Hepatocyte (in vitro differentiated cells): ENCODE data around the gene GNL1. TPM values are rescaled to one million over a fixed set of nuclear protein-coding genes. Genes with fewer than 3 reads are reported as not detected.
"Not testable (repeated sequence)": the region's sequence is repeated elsewhere in the genome, so short reads cannot be mapped to it uniquely, and the experiment has no call there.

Experiments used
- DNase-seq: peaks from one replicate; pipeline ENCODE4 v3.0.0-alpha.2; 2016; ENCODE audit warnings: low spot score
- H2AFZ ChIP-seq: fragments of 200-600 bp; sonication (generic); 2 replicates; pipeline ENCODE4 v1.6.0; 2016; ENCODE audit warnings: antibody characterized with exemption, mild to moderate bottlenecking
- H3K27ac ChIP-seq: fragments of 200-600 bp; sonication (generic); 2 replicates; pipeline ENCODE4 v1.5.1; 2016; ENCODE audit warnings: mild to moderate bottlenecking
- H3K27me3 ChIP-seq: fragments of 200-600 bp; sonication (generic); 2 replicates; pipeline ENCODE4 v1.6.1; 2016
- H3K36me3 ChIP-seq: fragments of 200-600 bp; sonication (generic); replicated peaks from 2 replicates; pipeline ENCODE4 v1.5.1; 2016; ENCODE audit warnings: low read depth; ENCODE audit not compliant: insufficient read depth
- H3K4me1 ChIP-seq: fragments of 200-600 bp; sonication (generic); 2 replicates; pipeline ENCODE4 v1.5.1; 2016; ENCODE audit warnings: mild to moderate bottlenecking, moderate library complexity; ENCODE audit not compliant: insufficient read depth
- H3K4me2 ChIP-seq: fragments of 200-600 bp; sonication (generic); 2 replicates; pipeline ENCODE4 v1.6.0; 2016
- H3K4me3 ChIP-seq: fragments of 200-600 bp; sonication (generic); 2 replicates; pipeline ENCODE4 v1.5.1; 2016; ENCODE audit warnings: mild to moderate bottlenecking
- H3K79me2 ChIP-seq: fragments of 200-600 bp; sonication (generic); 2 replicates; pipeline ENCODE4 v1.6.0; 2017; ENCODE audit warnings: mild to moderate bottlenecking
- H3K9me2 ChIP-seq: fragments of 200-600 bp; sonication (generic); replicated peaks from 2 replicates; pipeline ENCODE4 v1.6.0; 2017; ENCODE audit warnings: mild to moderate bottlenecking; ENCODE audit not compliant: insufficient read depth
- H3K9me3 ChIP-seq: fragments of 200-600 bp; sonication (generic); 2 replicates; pipeline ENCODE4 v1.5.1; 2016; ENCODE audit warnings: low read depth, mild to moderate bottlenecking
- H4K20me1 ChIP-seq: fragments of 200-600 bp; sonication (generic); 2 replicates; pipeline ENCODE4 v1.6.0; 2016; ENCODE audit warnings: mild to moderate bottlenecking; ENCODE audit not compliant: insufficient read depth, poor library complexity, severe bottlenecking
- EZH2 ChIP-seq: fragments of 200-600 bp; sonication (generic); IDR thresholded peaks from 2 replicates; pipeline ENCODE4 v1.6.1; 2016; ENCODE audit warnings: antibody characterized with exemption, mild to moderate bottlenecking, borderline replicate concordance
- EZH2phosphoT487 ChIP-seq: fragments of 200-600 bp; sonication (generic); IDR thresholded peaks from one replicate; pipeline ENCODE4 v1.6.1; 2018; ENCODE audit warnings: antibody characterized with exemption, mild to moderate bottlenecking, low read depth, moderate library complexity; ENCODE audit not compliant: unreplicated experiment, severe bottlenecking
- WGBS: methylation state at CpG from one replicate; pipeline ENCODE4 v1.1.6; 2016; ENCODE audit warnings: low lambda C conversion rate; ENCODE audit errors: missing lambda C conversion rate; 5-methylcytosine and 5-hydroxymethylcytosine counted together
- polyA plus RNA-seq: library from polyadenylated mRNA; unstranded; fragments of >200 nt; fragmentation: Nextera tagmentation; extraction: Ambion mirVana; gene quantifications from 2 replicates; pipeline ENCODE4 v1.2.1, GENCODE V29; 2016
- total RNA-seq: library from RNA; depleted of rRNA; stranded (reverse); fragments of >200 nt; gene quantifications from 2 replicates; pipeline ENCODE4 v1.2.3, GENCODE V29; 2014
- TF ChIP-seq, protein P1 (sequence below): fragments of 200-600 bp; sonication (generic); IDR thresholded peaks from 2 replicates; pipeline ENCODE4 v1.5.1; 2016; ENCODE audit warnings: antibody characterized with exemption, mild to moderate bottlenecking; ENCODE audit not compliant: poor library complexity

The GNL1 gene
- total and polyA plus RNA-seq, 2 experiments from 2014 or later, result 29.5 to 81.1 TPM

- Histone ChIP-seq H3K79me2 (no peaks in the 10 kb centered on the region), H3K4me1 (peaks cover 7% of the 10 kb centered on the region), H4K20me1 (no peaks in the 10 kb centered on the region), H3K9me2 (no peaks in the 10 kb centered on the region), H3K4me2 (no peak overlapping the region), H2AFZ (no peak overlapping the region), H3K36me3 (no peaks in the 10 kb centered on the region), H3K27ac (peak overlapping the region; percentile 71), H3K27me3 (no peaks in the 10 kb centered on the region), H3K9me3 (no peaks in the 10 kb centered on the region), H3K4me3 (no peak overlapping the region)
- 69% methylated on average over 6 of the region's 6 CpGs for WGBS
- DNase-seq, result no peak
- TF ChIP-seq, protein P1, sequence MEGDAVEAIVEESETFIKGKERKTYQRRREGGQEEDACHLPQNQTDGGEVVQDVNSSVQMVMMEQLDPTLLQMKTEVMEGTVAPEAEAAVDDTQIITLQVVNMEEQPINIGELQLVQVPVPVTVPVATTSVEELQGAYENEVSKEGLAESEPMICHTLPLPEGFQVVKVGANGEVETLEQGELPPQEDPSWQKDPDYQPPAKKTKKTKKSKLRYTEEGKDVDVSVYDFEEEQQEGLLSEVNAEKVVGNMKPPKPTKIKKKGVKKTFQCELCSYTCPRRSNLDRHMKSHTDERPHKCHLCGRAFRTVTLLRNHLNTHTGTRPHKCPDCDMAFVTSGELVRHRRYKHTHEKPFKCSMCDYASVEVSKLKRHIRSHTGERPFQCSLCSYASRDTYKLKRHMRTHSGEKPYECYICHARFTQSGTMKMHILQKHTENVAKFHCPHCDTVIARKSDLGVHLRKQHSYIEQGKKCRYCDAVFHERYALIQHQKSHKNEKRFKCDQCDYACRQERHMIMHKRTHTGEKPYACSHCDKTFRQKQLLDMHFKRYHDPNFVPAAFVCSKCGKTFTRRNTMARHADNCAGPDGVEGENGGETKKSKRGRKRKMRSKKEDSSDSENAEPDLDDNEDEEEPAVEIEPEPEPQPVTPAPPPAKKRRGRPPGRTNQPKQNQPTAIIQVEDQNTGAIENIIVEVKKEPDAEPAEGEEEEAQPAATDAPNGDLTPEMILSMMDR, result no peak
- TF ChIP-seq EZH2phosphoT487 (no peak), EZH2 (no peak)
These were observed 35.8 kb downstream of the GNL1 start for GRCh38 chr6:30520522-30520921.

DNA sequence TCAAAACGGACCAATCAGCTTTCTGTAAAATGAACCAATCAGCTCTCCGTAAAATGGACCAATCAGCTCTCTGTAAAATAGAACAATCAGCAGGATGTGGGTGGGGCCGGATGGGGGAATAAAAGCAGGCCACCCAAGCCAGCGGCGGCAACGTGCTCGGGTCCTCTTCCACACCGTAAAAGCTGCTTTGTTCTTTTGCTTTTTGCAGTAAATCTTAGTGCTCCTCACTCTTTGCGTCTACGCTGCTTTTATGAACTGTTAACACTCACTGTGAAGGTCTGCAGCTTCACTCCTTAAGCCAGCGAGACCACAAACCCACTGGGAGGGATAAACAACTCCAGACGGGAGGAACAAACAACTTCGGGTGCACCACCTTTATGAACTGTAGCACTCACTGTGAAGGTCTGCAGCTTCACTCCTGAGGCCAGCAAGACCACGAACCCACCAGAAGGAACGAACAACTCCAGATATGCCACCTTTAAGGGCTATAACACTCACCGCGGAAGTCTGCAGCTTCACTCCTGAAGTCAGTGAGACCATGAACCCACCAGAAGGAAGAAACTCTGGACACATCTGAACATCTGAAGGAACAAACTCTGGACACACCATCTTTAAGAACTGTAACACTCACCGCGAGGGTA lies 37.7 kb downstream of the GNL1 start:
- H4K20me1 ChIP-seq, H3K9me2 ChIP-seq, H2AFZ ChIP-seq, H3K79me2 ChIP-seq, H3K4me1 ChIP-seq, H3K36me3 ChIP-seq, DNase-seq, H3K4me2 ChIP-seq, H3K9me3 ChIP-seq, H3K4me3 ChIP-seq, H3K27me3 ChIP-seq, H3K27ac ChIP-seq: not testable (repeated sequence)
- WGBS, result 87% methylated on average over 19 of the region's 19 CpGs

DNA sequence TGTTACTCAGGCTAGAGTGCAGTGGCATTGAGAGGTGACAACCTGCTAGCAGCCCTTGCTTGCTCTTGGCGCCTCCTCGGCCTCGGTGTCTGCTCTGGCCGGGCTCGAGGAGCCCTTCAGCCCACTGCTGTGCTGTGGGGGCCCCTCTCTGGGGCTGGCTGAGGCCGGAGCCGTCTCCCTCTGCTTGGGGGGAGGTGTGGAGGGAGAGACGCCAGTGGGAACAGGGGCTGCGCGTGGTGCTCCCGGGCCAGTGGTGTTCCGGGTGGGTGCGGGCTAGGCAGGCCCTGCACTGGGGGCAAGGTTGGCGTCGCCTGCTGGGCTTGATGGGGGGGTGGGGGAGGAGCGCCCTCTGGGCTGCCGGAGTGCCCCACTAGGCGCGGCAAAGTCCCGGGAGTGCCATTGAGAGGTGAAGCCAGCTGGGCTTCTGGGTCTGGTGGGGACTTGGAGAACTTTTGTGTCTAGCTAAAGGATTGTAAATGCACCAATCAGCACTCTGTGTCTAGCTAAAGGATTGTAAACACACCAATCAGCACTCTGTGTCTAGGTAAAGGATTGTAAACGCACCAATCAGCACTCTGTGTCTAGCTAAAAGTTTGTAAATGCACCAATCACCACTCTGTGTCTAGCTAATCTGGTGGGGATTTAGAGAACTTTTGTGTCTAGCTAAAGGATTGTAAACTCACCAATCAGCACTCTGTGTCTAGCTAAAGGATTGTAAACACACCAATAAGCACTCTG lies 38.4 kb downstream of the GNL1 start:
- H3K79me2 ChIP-seq, H3K27me3 ChIP-seq, H2AFZ ChIP-seq, H3K9me2 ChIP-seq, H3K4me3 ChIP-seq, H4K20me1 ChIP-seq, H3K4me1 ChIP-seq, DNase-seq, H3K9me3 ChIP-seq, H3K27ac ChIP-seq, H3K36me3 ChIP-seq, H3K4me2 ChIP-seq: not testable (repeated sequence)
- WGBS, result 97% methylated on average over 21 of the region's 21 CpGs

DNA sequence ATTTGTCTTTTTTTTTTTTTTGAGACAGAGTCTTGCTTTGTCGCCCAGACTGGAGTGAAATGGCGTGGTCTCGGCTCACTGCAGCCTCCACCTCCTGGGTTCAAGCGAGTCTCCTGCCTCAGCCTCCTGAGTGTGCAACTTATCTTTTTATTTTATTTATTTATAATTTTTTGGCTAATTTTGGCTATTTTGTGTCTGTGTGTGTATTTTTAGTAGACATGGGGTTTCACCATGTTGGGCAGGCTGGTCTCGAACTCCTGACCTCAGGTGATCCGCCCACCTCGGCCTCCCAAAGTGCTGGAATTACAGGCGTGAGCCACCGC lies 39.6 kb downstream of the GNL1 start:
- not testable (repeated sequence) for H3K4me1 ChIP-seq, H3K36me3 ChIP-seq, H4K20me1 ChIP-seq, H3K9me3 ChIP-seq, H3K9me2 ChIP-seq, DNase-seq, H3K27me3 ChIP-seq, H3K79me2 ChIP-seq, H3K4me3 ChIP-seq
- peak overlapping the region; percentile 97 for H3K27ac ChIP-seq
- peak overlapping the region; percentile 73 for H3K4me2 ChIP-seq
- 74% methylated on average over 9 of the region's 9 CpGs for WGBS
- H2AFZ ChIP-seq, result peak overlapping the region; percentile 32

DNA sequence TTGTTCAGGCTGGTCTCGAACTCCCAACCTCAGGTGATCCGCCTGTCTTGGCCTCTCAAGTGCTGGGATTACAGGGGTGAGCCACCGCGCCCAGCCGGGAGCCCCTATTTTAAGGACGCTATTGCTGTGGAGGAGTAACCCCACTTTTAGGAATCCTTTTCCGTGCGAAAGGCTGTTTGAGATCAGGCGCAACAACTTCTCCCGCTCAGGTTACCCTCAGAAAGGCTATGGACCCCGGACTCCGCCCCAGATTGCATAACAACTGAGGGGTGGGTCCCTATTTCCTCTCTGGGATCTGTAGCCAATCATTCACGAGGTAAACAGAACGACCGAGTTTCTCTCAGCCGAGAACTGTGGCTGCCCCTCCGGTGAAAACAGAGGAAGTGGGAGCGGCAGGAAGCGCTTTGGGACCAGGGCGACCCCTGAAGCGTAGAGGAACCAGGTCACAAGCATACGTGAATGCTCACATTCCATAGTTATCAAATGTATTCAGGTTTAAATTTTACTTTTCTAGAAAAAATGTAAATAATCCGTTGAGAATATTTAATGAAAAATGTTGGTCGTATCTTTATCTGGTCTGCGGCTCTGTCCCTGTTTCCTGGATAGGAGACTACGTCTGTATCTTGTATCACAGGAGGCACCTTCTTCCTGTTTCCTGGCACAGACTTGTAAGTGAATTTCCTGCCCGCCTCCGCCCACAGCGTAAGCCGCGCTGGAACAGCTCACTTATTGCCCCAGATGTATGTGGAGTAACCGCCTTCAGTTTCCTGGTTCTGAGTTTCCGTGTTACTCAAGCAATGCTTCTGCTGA lies 40.1 kb downstream of the GNL1 start:
- no peaks in the 10 kb centered on the region for H3K9me2 ChIP-seq
- H4K20me1 ChIP-seq, result no peaks in the 10 kb centered on the region
- no peaks in the 10 kb centered on the region for H3K9me3 ChIP-seq
- H3K27me3 ChIP-seq, result no peaks in the 10 kb centered on the region
- no peak for TF ChIP-seq EZH2
- TF ChIP-seq, protein P1, result no peak
- no peak for TF ChIP-seq EZH2phosphoT487
- 4% methylated on average over 33 of the region's 33 CpGs for WGBS
- H3K27ac ChIP-seq, result peak overlapping the region; percentile 97
- peak overlapping the region; percentile 73 for H3K4me2 ChIP-seq
- H3K36me3 ChIP-seq, result no peaks in the 10 kb centered on the region
- no peaks in the 10 kb centered on the region for H3K79me2 ChIP-seq
- H2AFZ ChIP-seq, result peak overlapping the region; percentile 34
- peak; percentile 94 for DNase-seq
- H3K4me3 ChIP-seq, result peak overlapping the region; percentile 24
- peaks cover 7% of the 10 kb centered on the region for H3K4me1 ChIP-seq
